Measurements from ENCODE around the gene CDH11. TPM values are rescaled to one million over a fixed set of nuclear protein-coding genes. Genes with fewer than 3 reads are reported as not detected.

The CDH11 gene
- total RNA-seq, 2 experiments from 2014 or later, result not detected

GRCh38 chr16:65042438-65043365 lies 79.2 kb downstream of the CDH11 start:
- no peak overlapping the region for H3K27ac Mint-ChIP-seq
- H3K36me3 Mint-ChIP-seq (ENCODE audit: low read depth), result no peaks in the 10 kb centered on the region
- ATAC-seq (no peak), DNase-seq (no peak)
- H3K27me3 Mint-ChIP-seq, result peaks cover 1% of the 10 kb centered on the region
- peaks cover 13% of the 10 kb centered on the region for H3K9me3 Mint-ChIP-seq (ENCODE audit: low read depth)
- POLR2A ChIA-PET, result no interaction called here
- intact Hi-C loops (cut with DNase I, micrococcal nuclease), result no loop called here
- CTCF ChIA-PET, result no interaction called here
- H3K4me3 Mint-ChIP-seq, result no peak overlapping the region
- H3K4me1 Mint-ChIP-seq, result no peaks in the 10 kb centered on the region

GRCh38 chr16:65041667-65042066 lies 80.2 kb downstream of the CDH11 start:
- H3K4me3 Mint-ChIP-seq, result no peak overlapping the region
- CTCF ChIA-PET, result no interaction called here
- no peak for ATAC-seq
- no peak overlapping the region for H3K27ac Mint-ChIP-seq
- no peaks in the 10 kb centered on the region for H3K36me3 Mint-ChIP-seq (ENCODE audit: low read depth)
- no peaks in the 10 kb centered on the region for H3K4me1 Mint-ChIP-seq
- intact Hi-C loops (cut with DNase I, micrococcal nuclease), result no loop called here
- POLR2A ChIA-PET, result no interaction called here
- DNase-seq, result no peak
- H3K9me3 Mint-ChIP-seq (ENCODE audit: low read depth), result peaks cover 13% of the 10 kb centered on the region
- peaks cover 1% of the 10 kb centered on the region for H3K27me3 Mint-ChIP-seq

DNA sequence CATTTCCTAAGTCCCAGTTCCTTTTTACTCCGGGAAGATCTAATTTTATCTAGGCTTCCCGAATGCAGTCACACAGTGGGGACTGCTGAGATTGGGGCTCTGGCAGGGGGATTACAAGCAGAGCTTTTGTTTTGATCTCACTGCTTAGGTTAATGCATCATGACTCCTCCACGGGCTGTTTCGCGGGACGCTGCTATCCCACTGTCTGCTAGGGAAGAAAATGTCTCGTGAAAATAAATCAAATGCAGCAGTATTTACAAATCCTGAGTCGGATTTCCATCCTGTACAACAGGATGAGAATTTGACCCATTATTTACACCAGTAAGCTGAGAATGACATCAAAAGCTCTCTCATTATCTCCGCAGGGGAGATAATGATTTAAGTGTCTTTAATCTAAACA lies 83.8 kb downstream of the CDH11 start:
- POLR2A ChIA-PET, result no interaction called here
- CTCF ChIA-PET, result no interaction called here

GRCh38 chr16:65037556-65037955 lies 84.3 kb downstream of the CDH11 start:
- H3K4me1 Mint-ChIP-seq, result no peaks in the 10 kb centered on the region
- no peaks in the 10 kb centered on the region for H3K36me3 Mint-ChIP-seq (ENCODE audit: low read depth)
- H3K9me3 Mint-ChIP-seq (ENCODE audit: low read depth), result peaks cover 8% of the 10 kb centered on the region
- no peak for ATAC-seq
- no peak overlapping the region for H3K27ac Mint-ChIP-seq
- peaks cover 1% of the 10 kb centered on the region for H3K27me3 Mint-ChIP-seq
- CTCF ChIA-PET, result no interaction called here
- intact Hi-C loops (cut with DNase I, micrococcal nuclease), result no loop called here
- POLR2A ChIA-PET, result no interaction called here
- DNase-seq, result no peak
- H3K4me3 Mint-ChIP-seq, result no peak overlapping the region

More for the DNA sequence above, 83.8 kb downstream of the CDH11 start:
- ATAC-seq (no peak), DNase-seq (no peak)
- no peak overlapping the region for H3K27ac Mint-ChIP-seq
- intact Hi-C loops (cut with DNase I, micrococcal nuclease), result no loop called here
- no peaks in the 10 kb centered on the region for H3K36me3 Mint-ChIP-seq (ENCODE audit: low read depth)
- no peaks in the 10 kb centered on the region for H3K4me1 Mint-ChIP-seq
- no peak overlapping the region for H3K4me3 Mint-ChIP-seq
- H3K9me3 Mint-ChIP-seq (ENCODE audit: low read depth), result peaks cover 9% of the 10 kb centered on the region
- peaks cover 1% of the 10 kb centered on the region for H3K27me3 Mint-ChIP-seq

DNA sequence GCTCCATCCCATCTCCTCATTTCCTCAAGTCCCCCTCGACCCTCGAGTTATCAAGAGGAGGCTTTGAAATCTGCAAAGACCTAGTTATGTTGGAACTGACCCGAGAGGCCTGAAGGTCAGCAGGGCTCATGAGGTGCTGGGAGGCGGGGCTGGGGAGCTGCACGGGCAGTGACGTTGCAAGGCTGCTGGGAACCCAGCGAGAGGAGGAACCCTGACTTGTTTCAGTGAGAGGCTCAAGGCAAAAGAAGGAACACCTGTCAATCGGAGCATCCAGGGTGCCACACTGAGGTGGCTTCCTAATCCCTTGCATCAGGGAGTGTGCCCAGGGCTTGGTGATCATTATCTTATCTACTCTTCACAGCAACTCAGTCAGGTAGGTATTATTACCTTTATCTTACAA lies 86.9 kb downstream of the CDH11 start:
- no peak for DNase-seq
- POLR2A ChIA-PET, result no interaction called here
- Mint-ChIP-seq H3K4me3 (no peak overlapping the region), H3K4me1 (no peaks in the 10 kb centered on the region), H3K27ac (no peak overlapping the region), H3K36me3 (ENCODE audit: low read depth) (no peaks in the 10 kb centered on the region), H3K27me3 (peaks cover 1% of the 10 kb centered on the region), H3K9me3 (ENCODE audit: low read depth) (peaks cover 4% of the 10 kb centered on the region)
- CTCF ChIA-PET, result no interaction called here
- no peak for ATAC-seq
- intact Hi-C loops (cut with DNase I, micrococcal nuclease), result no loop called here

DNA sequence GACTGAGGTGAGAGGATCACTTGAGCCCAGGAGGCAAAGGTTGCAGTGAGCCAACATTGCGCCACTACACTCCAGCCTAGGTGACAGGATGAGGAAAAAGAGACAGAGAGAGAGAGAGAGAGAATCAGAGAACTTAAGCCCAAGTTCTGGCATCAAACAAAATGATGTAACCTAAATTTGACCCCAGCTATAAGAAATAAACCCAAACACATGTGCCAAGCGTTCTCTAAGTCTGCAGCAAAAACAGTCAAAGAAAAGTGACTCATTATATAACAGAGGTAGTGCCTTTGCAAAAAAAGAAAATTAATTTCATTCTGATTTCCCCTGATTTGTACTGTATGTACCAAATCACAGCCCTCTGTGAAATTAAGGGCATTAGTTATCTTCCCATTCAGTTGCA lies 89.5 kb downstream of the CDH11 start:
- ATAC-seq (no peak), DNase-seq (no peak)
- CTCF ChIA-PET, result no interaction called here
- no peaks in the 10 kb centered on the region for H3K4me1 Mint-ChIP-seq
- H3K36me3 Mint-ChIP-seq (ENCODE audit: low read depth), result no peaks in the 10 kb centered on the region
- no peaks in the 10 kb centered on the region for H3K27me3 Mint-ChIP-seq
- H3K4me3 Mint-ChIP-seq, result no peak overlapping the region
- POLR2A ChIA-PET, result no interaction called here
- intact Hi-C loops (cut with DNase I, micrococcal nuclease), result no loop called here
- peaks cover 8% of the 10 kb centered on the region for H3K9me3 Mint-ChIP-seq (ENCODE audit: low read depth)
- no peak overlapping the region for H3K27ac Mint-ChIP-seq

DNA sequence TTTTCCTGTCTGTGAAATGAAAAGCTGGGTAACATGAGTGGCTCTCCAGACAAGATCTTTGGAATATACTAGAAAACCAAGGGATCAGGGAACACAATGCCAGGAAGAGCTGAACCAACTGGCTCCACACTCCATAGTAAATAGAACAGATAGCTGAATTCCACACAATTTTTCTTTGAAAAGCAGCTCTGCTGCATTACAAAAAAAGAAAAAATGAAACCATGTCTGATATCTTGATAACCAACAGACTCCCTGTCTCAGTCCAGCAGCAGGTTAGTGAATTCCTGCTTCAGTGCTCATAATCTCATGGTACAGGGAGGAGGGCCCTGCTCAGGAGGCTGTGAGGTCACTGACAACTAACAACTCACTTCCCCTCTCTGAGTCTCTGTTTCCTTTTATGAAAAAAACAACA lies 97.1 kb downstream of the CDH11 start:
- ATAC-seq (no peak), DNase-seq (no peak)
- H3K9me3 Mint-ChIP-seq (ENCODE audit: low read depth), result peaks cover 14% of the 10 kb centered on the region
- intact Hi-C loops (cut with DNase I, micrococcal nuclease), result no loop called here
- ChIA-PET CTCF (no interaction called here), POLR2A (no interaction called here)
- H3K36me3 Mint-ChIP-seq (ENCODE audit: low read depth), result no peaks in the 10 kb centered on the region
- no peak overlapping the region for H3K27ac Mint-ChIP-seq
- H3K4me1 Mint-ChIP-seq, result no peaks in the 10 kb centered on the region
- H3K27me3 Mint-ChIP-seq, result no peaks in the 10 kb centered on the region
- no peak overlapping the region for H3K4me3 Mint-ChIP-seq

DNA sequence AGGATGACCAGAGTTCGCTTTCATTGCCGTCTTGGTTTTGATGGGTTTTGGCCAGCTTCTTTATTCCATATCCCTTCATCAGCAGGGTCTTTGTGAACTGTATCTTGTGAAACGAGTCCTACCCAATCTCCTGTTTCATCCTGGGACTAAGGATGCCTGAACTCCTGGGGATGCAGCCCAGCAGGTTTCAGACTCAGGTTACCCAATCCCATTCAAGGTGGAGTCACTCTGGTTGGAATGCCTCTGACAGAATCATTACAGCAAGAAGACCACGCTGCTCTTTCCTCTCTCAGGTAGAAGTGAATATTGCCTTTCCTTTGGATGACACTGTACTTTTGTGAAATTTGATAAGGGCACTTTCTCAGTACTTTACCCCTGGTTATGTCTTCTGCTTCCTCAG lies 98.1 kb downstream of the CDH11 start:
- intact Hi-C loops (cut with DNase I, micrococcal nuclease), result no loop called here
- ChIA-PET CTCF (interaction anchor here (0.6 kb wide), 1 partner anchor 90 kb away, joined by 4 read pairs; no protein-coding TSS in a partner anchor), POLR2A (no interaction called here)
- Mint-ChIP-seq H3K9me3 (ENCODE audit: low read depth) (peaks cover 14% of the 10 kb centered on the region), H3K27me3 (no peaks in the 10 kb centered on the region), H3K4me3 (no peak overlapping the region), H3K36me3 (ENCODE audit: low read depth) (no peaks in the 10 kb centered on the region), H3K4me1 (no peaks in the 10 kb centered on the region), H3K27ac (no peak overlapping the region)
- DNase-seq (no peak), ATAC-seq (no peak)

DNA sequence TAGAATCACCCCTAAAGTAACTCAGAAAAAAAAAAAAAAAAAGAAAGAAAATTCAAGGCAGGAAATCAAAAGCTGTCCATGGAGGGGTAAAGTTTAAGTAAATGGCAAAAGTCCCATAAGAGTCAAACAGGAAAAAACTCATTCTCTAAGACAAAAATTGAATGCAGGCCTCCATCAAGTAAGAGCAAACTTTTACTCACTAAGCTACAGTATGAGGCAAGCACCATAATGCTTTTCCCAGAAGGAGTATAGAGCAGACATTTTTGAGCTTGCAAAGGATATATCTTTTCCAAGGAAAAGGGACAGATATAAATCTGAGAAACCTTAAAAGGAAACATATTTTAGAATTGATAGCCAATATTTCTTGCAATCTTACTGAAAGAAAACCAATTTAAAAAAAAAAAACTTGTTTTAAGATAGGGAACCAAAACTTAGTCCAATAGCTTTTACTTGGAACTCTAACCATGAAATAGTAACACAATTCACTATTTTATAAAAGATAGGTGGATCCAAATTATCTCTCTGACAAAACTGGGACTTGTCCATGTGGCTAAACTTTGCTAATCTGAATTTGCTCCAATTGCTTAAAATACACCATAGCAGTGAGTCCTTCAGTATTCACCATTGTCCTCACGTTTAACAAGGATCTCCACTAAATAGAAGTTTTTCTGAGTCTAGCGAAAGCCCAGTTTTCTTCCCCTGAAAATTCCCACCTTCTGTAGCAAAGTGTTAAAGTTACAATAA lies 99.8 kb downstream of the CDH11 start:
- Mint-ChIP-seq H3K9me3 (ENCODE audit: low read depth) (peaks cover 10% of the 10 kb centered on the region), H3K27ac (no peak overlapping the region), H3K4me3 (no peak overlapping the region), H3K4me1 (no peaks in the 10 kb centered on the region), H3K36me3 (ENCODE audit: low read depth) (no peaks in the 10 kb centered on the region), H3K27me3 (no peaks in the 10 kb centered on the region)
- ATAC-seq (no peak), DNase-seq (no peak)
- CTCF ChIA-PET, result no interaction called here
- intact Hi-C loops (cut with DNase I, micrococcal nuclease), result no loop called here
- POLR2A ChIA-PET, result no interaction called here

DNA sequence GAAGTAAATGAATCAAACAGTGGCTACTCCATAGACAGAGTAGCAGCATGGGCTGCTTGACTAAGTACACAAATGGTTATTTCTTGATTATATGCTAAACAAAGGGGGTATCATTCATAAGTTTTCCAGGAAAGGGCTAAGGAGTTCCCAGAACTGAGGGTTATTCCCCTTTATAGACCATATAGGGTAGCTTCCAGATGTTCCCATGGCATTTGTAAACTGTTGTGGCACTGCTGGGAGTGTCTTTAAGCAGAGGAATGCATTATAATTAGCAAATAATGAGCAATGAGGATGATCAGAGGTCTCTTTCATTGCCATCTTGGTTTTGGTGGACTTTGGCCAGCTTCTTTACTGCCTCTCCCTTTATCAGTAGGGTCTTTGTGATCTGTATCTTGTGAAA lies 105.1 kb downstream of the CDH11 start:
- Mint-ChIP-seq H3K27ac (no peak overlapping the region), H3K36me3 (ENCODE audit: low read depth) (no peaks in the 10 kb centered on the region), H3K4me1 (no peaks in the 10 kb centered on the region), H3K9me3 (ENCODE audit: low read depth) (peaks cover 6% of the 10 kb centered on the region), H3K4me3 (no peak overlapping the region), H3K27me3 (no peaks in the 10 kb centered on the region)
- DNase-seq (no peak), ATAC-seq (no peak)
- intact Hi-C loops (cut with DNase I, micrococcal nuclease), result no loop called here
- CTCF ChIA-PET, result no interaction called here
- POLR2A ChIA-PET, result no interaction called here

DNA sequence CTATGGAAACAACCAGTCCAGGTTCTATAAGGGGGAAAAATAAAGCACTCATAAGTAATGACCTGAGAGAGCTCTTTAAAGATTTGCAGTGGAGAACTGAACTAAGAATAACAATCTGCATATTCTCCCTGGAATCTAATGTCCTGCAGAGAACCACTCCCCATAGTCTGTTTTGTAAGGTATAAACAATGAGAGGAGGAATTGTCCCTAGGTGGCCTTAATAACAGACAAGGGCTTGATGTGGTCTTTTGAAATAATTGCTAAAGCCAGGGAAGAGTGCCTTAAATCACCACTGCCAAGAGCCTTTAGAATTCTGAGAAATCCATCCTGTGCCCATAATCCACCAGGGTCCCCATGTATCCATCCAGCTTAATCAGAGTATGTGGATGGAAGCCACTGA lies 106.3 kb downstream of the CDH11 start:
- ATAC-seq, result no peak
- Mint-ChIP-seq H3K36me3 (ENCODE audit: low read depth) (no peaks in the 10 kb centered on the region), H3K4me3 (no peak overlapping the region), H3K27me3 (no peaks in the 10 kb centered on the region), H3K4me1 (no peaks in the 10 kb centered on the region), H3K9me3 (ENCODE audit: low read depth) (peaks cover 4% of the 10 kb centered on the region), H3K27ac (no peak overlapping the region)
- no peak for DNase-seq
- intact Hi-C loops (cut with DNase I, micrococcal nuclease), result no loop called here
- ChIA-PET CTCF (no interaction called here), POLR2A (no interaction called here)

GRCh38 chr16:65012357-65012756 lies 109.5 kb downstream of the CDH11 start:
- ChIA-PET CTCF (interaction anchor here (1.2 kb wide), 1 partner anchor 15 kb away, joined by 3 read pairs; no protein-coding TSS in a partner anchor), POLR2A (no interaction called here)
- no peak overlapping the region for H3K4me3 Mint-ChIP-seq
- no peak for ATAC-seq
- no peaks in the 10 kb centered on the region for H3K4me1 Mint-ChIP-seq
- peaks cover 4% of the 10 kb centered on the region for H3K9me3 Mint-ChIP-seq (ENCODE audit: low read depth)
- no peak overlapping the region for H3K27ac Mint-ChIP-seq
- no peaks in the 10 kb centered on the region for H3K36me3 Mint-ChIP-seq (ENCODE audit: low read depth)
- no peak for DNase-seq
- no peaks in the 10 kb centered on the region for H3K27me3 Mint-ChIP-seq
- intact Hi-C loops (cut with DNase I, micrococcal nuclease), result no loop called here

All from activated CD4-positive, alpha-beta T cell treated with anti-CD3 and anti-CD28 coated beads for 36 hours (primary cell).